IPS DF 6.9 (cell line): ENCODE measurements around the gene ARID1B.

Experiments
- DNase-seq: peaks from one replicate; pipeline ENCODE4 v3.0.0-alpha.2; 2013; ENCODE audit warnings: low read depth, low spot score
- H3K27ac ChIP-seq: one replicate; pipeline ENCODE4 v1.5.1; 2013; ENCODE audit warnings: low read length, control low read depth
- H3K27me3 ChIP-seq: 2 replicates; pipeline ENCODE4 v1.6.1; 2013; ENCODE audit warnings: mild to moderate bottlenecking, low read length; ENCODE audit not compliant: control insufficient read depth, insufficient read depth
- H3K36me3 ChIP-seq: 2 replicates; pipeline ENCODE4 v1.6.1; 2013; ENCODE audit warnings: low read length; ENCODE audit not compliant: control insufficient read depth, insufficient read depth
- H3K4me1 ChIP-seq: 2 replicates; pipeline ENCODE4 v1.6.1; 2013; ENCODE audit warnings: low read length; ENCODE audit not compliant: control insufficient read depth, insufficient read depth
- H3K4me3 ChIP-seq: 2 replicates; pipeline ENCODE4 v1.5.1; 2013; ENCODE audit warnings: mild to moderate bottlenecking, low read length
- H3K9me3 ChIP-seq: 2 replicates; pipeline ENCODE4 v1.6.1; 2013; ENCODE audit warnings: low read length, inconsistent platforms; ENCODE audit not compliant: control insufficient read depth, insufficient read depth
- WGBS: extraction: QIAGEN DNeasy Blood & Tissue Kit; methylation state at CpG from one replicate; pipeline ENCODE4 v1.1.7; 2013; ENCODE audit warnings: mixed read lengths, missing lambda C conversion rate; ENCODE audit not compliant: insufficient read length, insufficient coverage; 5-methylcytosine and 5-hydroxymethylcytosine counted together

Gene ARID1B

GRCh38 chr6:156946370-156946936 is 169.3 kb downstream of the ARID1B start:
- no peaks in the 10 kb centered on the region for H3K36me3 ChIP-seq
- DNase-seq: no peak
- no peaks in the 10 kb centered on the region for H3K27me3 ChIP-seq
- no peak overlapping the region for H3K27ac ChIP-seq
- WGBS: no CpG with 5 or more reads among the region's 7 CpGs
- no peaks in the 10 kb centered on the region for H3K9me3 ChIP-seq
- H3K4me1 ChIP-seq: peaks cover 4% of the 10 kb centered on the region
- no peak overlapping the region for H3K4me3 ChIP-seq

GRCh38 chr6:156948277-156948676 is 171.1 kb downstream of the ARID1B start:
- Histone ChIP-seq H3K27ac (no peak overlapping the region), H3K36me3 (no peaks in the 10 kb centered on the region), H3K9me3 (no peaks in the 10 kb centered on the region), H3K4me1 (peaks cover 5% of the 10 kb centered on the region), H3K4me3 (no peak overlapping the region), H3K27me3 (no peaks in the 10 kb centered on the region)
- no CpG with 5 or more reads among the region's 6 CpGs for WGBS
- no peak for DNase-seq

- no CpG with 5 or more reads among the region's 2 CpGs for WGBS
- no peaks in the 10 kb centered on the region for H3K9me3 ChIP-seq
- no peak for DNase-seq
- no peaks in the 10 kb centered on the region for H3K36me3 ChIP-seq
- H3K4me3 ChIP-seq: no peak overlapping the region
- peaks cover 4% of the 10 kb centered on the region for H3K4me1 ChIP-seq
- H3K27ac ChIP-seq: no peak overlapping the region
- no peaks in the 10 kb centered on the region for H3K27me3 ChIP-seq
Measured at GRCh38 chr6:156948807-156949206, 171.6 kb downstream of the ARID1B start.

GRCh38 chr6:156949376-156949775 is 172.2 kb downstream of the ARID1B start:
- Histone ChIP-seq H3K9me3 (no peaks in the 10 kb centered on the region), H3K27ac (no peak overlapping the region), H3K27me3 (no peaks in the 10 kb centered on the region), H3K36me3 (no peaks in the 10 kb centered on the region), H3K4me3 (no peak overlapping the region), H3K4me1 (peaks cover 3% of the 10 kb centered on the region)
- DNase-seq: no peak
- WGBS: no CpG with 5 or more reads among the region's 2 CpGs

GRCh38 chr6:156950084-156950483 is 172.9 kb downstream of the ARID1B start:
- Histone ChIP-seq H3K27me3 (no peaks in the 10 kb centered on the region), H3K4me3 (no peak overlapping the region)

GRCh38 chr6:156950531-156950930 is 173.4 kb downstream of the ARID1B start:
- WGBS: no CpG with 5 or more reads among the region's 5 CpGs
- H3K36me3 ChIP-seq: no peaks in the 10 kb centered on the region
- no peak for DNase-seq
- H3K27me3 ChIP-seq: no peaks in the 10 kb centered on the region
- no peak overlapping the region for H3K27ac ChIP-seq
- peaks cover 3% of the 10 kb centered on the region for H3K4me1 ChIP-seq
- no peak overlapping the region for H3K4me3 ChIP-seq
- H3K9me3 ChIP-seq: no peaks in the 10 kb centered on the region

More at GRCh38 chr6:156950084-156950483, 172.9 kb downstream of the ARID1B start:
- Histone ChIP-seq H3K9me3 (no peaks in the 10 kb centered on the region), H3K36me3 (no peaks in the 10 kb centered on the region), H3K4me1 (peaks cover 3% of the 10 kb centered on the region), H3K27ac (no peak overlapping the region)
- WGBS: no CpG with 5 or more reads among the region's 2 CpGs
- no peak for DNase-seq

- Histone ChIP-seq H3K36me3 (no peaks in the 10 kb centered on the region), H3K9me3 (no peaks in the 10 kb centered on the region), H3K4me3 (no peak overlapping the region), H3K4me1 (peaks cover 3% of the 10 kb centered on the region), H3K27me3 (no peaks in the 10 kb centered on the region), H3K27ac (no peak overlapping the region)
- whole genome bisulfite sequencing: no CpG with 5 or more reads among the region's 5 CpGs
- DNase-seq: no peak
Measured at GRCh38 chr6:156952401-156952800, 175.2 kb downstream of the ARID1B start.

- Histone ChIP-seq H3K27me3 (no peaks in the 10 kb centered on the region), H3K27ac (no peak overlapping the region), H3K36me3 (no peaks in the 10 kb centered on the region), H3K9me3 (no peaks in the 10 kb centered on the region), H3K4me1 (peaks cover 3% of the 10 kb centered on the region), H3K4me3 (no peak overlapping the region)
- DNase-seq: no peak
- no CpG with 5 or more reads among the region's 3 CpGs for WGBS
Measured at GRCh38 chr6:156953127-156953478, 175.9 kb downstream of the ARID1B start.

- Histone ChIP-seq H3K27me3 (no peaks in the 10 kb centered on the region), H3K9me3 (no peaks in the 10 kb centered on the region), H3K36me3 (no peaks in the 10 kb centered on the region), H3K27ac (no peak overlapping the region), H3K4me3 (no peak overlapping the region), H3K4me1 (peaks cover 3% of the 10 kb centered on the region)
- DNase-seq: no peak
- no CpG with 5 or more reads among the region's 7 CpGs for WGBS
Measured at GRCh38 chr6:156953479-156954146, 176.4 kb downstream of the ARID1B start.

- Histone ChIP-seq H3K4me3 (no peak overlapping the region), H3K4me1 (peaks cover 3% of the 10 kb centered on the region), H3K27me3 (no peaks in the 10 kb centered on the region), H3K36me3 (no peaks in the 10 kb centered on the region), H3K27ac (no peak overlapping the region), H3K9me3 (no peaks in the 10 kb centered on the region)
- DNase-seq: no peak
- no CpG with 5 or more reads among the region's 2 CpGs for WGBS
Measured at GRCh38 chr6:156954191-156954590, 177.0 kb downstream of the ARID1B start.

GRCh38 chr6:156954816-156955215 is 177.6 kb downstream of the ARID1B start:
- Histone ChIP-seq H3K9me3 (no peaks in the 10 kb centered on the region), H3K36me3 (no peaks in the 10 kb centered on the region), H3K4me3 (no peak overlapping the region), H3K4me1 (peaks cover 3% of the 10 kb centered on the region), H3K27me3 (no peaks in the 10 kb centered on the region), H3K27ac (no peak overlapping the region)
- WGBS: no CpG with 5 or more reads among the region's 12 CpGs
- no peak for DNase-seq
